ENCODE data around the gene QSOX2.

The QSOX2 gene

DNA sequence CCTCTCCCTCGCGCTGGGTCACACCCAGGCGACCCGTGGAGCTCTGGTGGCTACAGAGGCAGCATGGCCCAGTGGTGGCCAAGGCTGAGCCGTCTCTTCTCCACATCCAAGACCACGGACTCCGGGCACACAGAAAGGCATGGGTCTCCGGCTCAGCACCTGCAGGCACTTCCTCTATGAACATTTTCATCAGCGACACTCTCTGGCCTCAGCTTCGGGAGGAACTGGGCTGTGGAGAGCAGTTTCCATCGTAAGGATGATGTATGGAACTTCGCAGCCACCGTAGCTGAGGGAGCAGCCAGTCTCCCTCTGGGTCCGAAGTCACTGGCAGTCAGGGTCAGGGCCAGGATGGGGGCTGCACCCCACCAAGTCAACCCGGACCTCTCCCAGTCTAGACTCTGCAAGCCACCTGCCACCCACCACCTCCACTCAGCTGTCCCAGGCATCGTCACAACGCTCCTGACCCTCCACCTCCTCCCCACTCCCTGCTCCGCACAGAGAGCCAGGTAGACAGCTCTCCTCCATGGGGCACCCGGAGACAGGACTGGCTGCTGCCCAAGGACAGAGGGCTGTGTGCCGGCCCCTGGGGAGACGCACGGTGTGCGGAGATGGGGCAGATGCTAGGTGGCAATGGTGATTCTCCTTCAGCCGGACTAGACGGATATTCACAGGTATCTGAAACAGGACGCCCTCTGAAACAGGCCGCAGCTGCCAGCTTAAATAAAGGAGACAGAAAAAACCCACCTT, 9.7 kb downstream of the QSOX2 start:
- no peak for DNase-seq

DNA sequence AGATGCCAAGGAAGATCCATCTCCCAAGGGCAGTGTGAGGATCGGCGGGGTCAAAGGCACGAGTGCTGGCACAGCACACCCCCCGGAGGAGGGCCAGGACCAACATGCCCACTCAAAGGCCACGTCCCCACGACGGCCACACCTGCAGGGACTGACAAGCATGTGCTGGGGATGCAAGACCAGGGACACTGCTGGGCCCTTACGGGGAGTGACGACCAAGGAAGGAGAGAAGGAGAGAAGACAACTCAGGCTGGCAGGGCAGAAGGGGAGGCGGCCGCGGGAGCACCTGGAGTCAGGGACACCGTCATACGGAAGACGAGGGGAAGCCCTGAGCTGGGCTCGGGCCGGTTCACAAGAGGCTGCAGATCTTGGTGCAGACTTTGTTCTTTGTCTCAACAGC, 10.4 kb downstream of the QSOX2 start:
- DNase-seq, result no peak

More for the DNA sequence above, 9.7 kb downstream of the QSOX2 start:
- TF ChIP-seq GATA1 (IDR thresholded peaks at IDR 0.05; ENCODE audit: low read depth, low read length) (no peak), POLR2A (IDR thresholded peaks at IDR 0.05; ENCODE audit: low read length) (no peak)

DNA sequence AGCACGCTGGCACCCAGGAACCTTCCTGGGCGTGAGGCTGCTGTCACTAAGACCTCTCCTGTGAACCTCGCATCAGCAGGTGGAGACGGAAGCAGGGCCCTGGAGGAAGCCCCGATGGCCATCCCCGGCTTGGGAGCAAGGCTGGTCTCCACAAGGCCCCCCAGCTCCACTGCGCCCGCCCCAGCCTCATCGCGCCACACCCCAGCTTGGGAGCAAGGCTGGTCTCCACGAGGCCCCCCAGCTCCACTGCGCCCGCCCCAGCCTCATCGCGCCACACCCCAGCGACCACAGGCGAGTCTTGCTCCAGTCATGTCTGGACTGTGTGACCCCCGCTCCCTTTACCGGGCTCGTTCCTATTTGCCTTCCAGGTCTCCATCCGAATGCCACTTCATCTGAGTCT, 11.0 kb downstream of the QSOX2 start:
- TF ChIP-seq POLR2A (IDR thresholded peaks at IDR 0.05; ENCODE audit: low read length) (no peak), GATA1 (IDR thresholded peaks at IDR 0.05; ENCODE audit: low read depth, low read length) (no peak)
- DNase-seq, result no peak

More for the DNA sequence above, 10.4 kb downstream of the QSOX2 start:
- TF ChIP-seq POLR2A (IDR thresholded peaks at IDR 0.05; ENCODE audit: low read length) (no peak), GATA1 (IDR thresholded peaks at IDR 0.05; ENCODE audit: low read depth, low read length) (no peak)

GRCh38 chr9:136233868-136234267, 11.7 kb downstream of the QSOX2 start:
- TF ChIP-seq POLR2A (IDR thresholded peaks at IDR 0.05; ENCODE audit: low read length) (no peak), GATA1 (IDR thresholded peaks at IDR 0.05; ENCODE audit: low read depth, low read length) (no peak)
- no peak for DNase-seq

GRCh38 chr9:136233411-136233810, 12.2 kb downstream of the QSOX2 start:
- DNase-seq, result no peak
- no peak for TF ChIP-seq GATA1 (IDR thresholded peaks at IDR 0.05; ENCODE audit: low read depth, low read length)
- TF ChIP-seq POLR2A (IDR thresholded peaks at IDR 0.05; ENCODE audit: low read length), result no peak

- no peak for TF ChIP-seq GATA1 (IDR thresholded peaks at IDR 0.05; ENCODE audit: low read depth, low read length)
- TF ChIP-seq POLR2A (IDR thresholded peaks at IDR 0.05; ENCODE audit: low read length), result no peak
Observed at GRCh38 chr9:136232969-136233368, 12.6 kb downstream of the QSOX2 start.

GRCh38 chr9:136231478-136232297, 13.9 kb downstream of the QSOX2 start:
- DNase-seq, result peak; percentile 68 to 74
- TF ChIP-seq GATA1 (IDR thresholded peaks at IDR 0.05; ENCODE audit: low read depth, low read length) (no peak), POLR2A (IDR thresholded peaks at IDR 0.05; ENCODE audit: low read length) (peak; percentile 39)

More at GRCh38 chr9:136232969-136233368, 12.6 kb downstream of the QSOX2 start:
- no peak for DNase-seq

GRCh38 chr9:136230773-136231172, 14.8 kb downstream of the QSOX2 start:
- no peak for DNase-seq
- no peak for TF ChIP-seq POLR2A (IDR thresholded peaks at IDR 0.05; ENCODE audit: low read length)
- no peak for TF ChIP-seq GATA1 (IDR thresholded peaks at IDR 0.05; ENCODE audit: low read depth, low read length)

DNA sequence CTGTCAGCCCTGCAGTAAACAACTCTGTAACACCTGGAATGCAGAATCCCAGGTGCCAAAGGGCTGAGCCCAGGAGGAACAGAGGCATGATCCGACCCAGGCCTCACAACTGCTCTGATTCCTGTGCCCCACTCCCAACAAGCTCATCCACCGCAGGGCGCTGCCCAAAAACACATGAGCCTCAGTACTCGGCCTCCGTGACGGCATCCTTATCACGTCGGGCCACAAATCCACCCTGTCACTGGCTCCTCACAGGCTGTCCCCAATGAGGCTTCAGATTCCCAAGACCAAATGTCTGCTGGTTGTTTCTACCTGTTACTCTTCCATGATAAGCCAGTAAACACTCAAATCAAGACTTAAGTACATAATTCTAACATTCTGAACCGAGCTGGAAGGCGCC, 15.2 kb downstream of the QSOX2 start:
- peak; percentile 78 to 80 for DNase-seq
- no peak for TF ChIP-seq GATA1 (IDR thresholded peaks at IDR 0.05; ENCODE audit: low read depth, low read length)
- no peak for TF ChIP-seq POLR2A (IDR thresholded peaks at IDR 0.05; ENCODE audit: low read length)

- no peak for DNase-seq
- TF ChIP-seq GATA1 (IDR thresholded peaks at IDR 0.05; ENCODE audit: low read depth, low read length) (no peak), POLR2A (IDR thresholded peaks at IDR 0.05; ENCODE audit: low read length) (no peak)
Observed at GRCh38 chr9:136229096-136230065, 16.2 kb downstream of the QSOX2 start.

- TF ChIP-seq POLR2A (IDR thresholded peaks at IDR 0.05; ENCODE audit: low read length), result no peak
- no peak for TF ChIP-seq GATA1 (IDR thresholded peaks at IDR 0.05; ENCODE audit: low read depth, low read length)
- peak in 1 of 2 experiments; percentile 48 for DNase-seq
Observed at GRCh38 chr9:136228107-136228875, 17.3 kb downstream of the QSOX2 start.

DNA sequence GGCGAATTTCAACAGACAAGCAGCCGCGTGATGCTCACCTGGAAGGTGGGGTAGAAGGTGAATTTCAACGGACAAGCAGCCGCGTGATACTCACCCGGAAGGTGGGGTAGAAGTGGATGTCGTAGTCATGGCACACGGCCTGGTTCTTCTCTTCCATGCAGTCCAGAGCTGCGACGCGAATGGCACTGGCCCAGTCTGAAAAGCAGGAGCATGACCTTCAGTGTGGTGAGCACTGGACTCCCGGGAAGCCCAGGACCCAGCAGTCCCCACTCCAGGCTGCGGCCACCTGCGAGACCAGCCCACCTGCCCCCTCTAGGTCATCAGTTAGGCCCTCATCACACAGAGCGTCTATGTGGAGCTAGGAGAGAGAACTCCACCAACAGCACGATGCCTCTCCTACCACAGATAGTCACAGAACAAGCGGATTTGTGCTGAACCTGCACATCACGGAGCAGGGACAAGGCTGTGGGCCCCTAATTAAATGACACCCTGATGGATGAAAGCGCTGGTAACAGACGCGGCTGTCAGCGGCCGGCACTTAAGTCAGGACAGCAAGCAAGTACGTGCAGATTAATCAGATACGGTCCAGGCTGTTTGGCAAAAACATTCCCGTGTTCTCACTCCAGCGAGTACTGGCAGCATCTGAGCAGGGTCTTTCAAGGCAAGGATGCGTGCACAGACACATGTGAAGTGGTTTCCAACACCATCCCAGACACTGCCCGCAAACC, 18.8 kb downstream of the QSOX2 start:
- TF ChIP-seq GATA1 (IDR thresholded peaks at IDR 0.05; ENCODE audit: low read depth, low read length) (no peak), POLR2A (IDR thresholded peaks at IDR 0.05; ENCODE audit: low read length) (no peak)

More for the DNA sequence above, 18.8 kb downstream of the QSOX2 start:
- no peak for DNase-seq
